MG63 (cell line): ENCODE measurements around the gene ESYT2. TPM values are rescaled to one million over a fixed set of nuclear protein-coding genes. Genes with fewer than 3 reads are reported as not detected.
"Not testable (repeated sequence)": the region's sequence is repeated elsewhere in the genome, so short reads cannot be mapped to it uniquely, and the experiment has no call there.

Source experiments
- DNase-seq: peaks from one replicate; pipeline ENCODE4 v3.0.0-alpha.2; 2020
- H3K27me3 ChIP-seq: fragments of 250-450 bp; sonication (Bioruptor Pico); 2 replicates; pipeline ENCODE4 v1.5.1; 2020; ENCODE audit warnings: mild to moderate bottlenecking, moderate library complexity
- H3K36me3 ChIP-seq: fragments of 250-450 bp; sonication (Bioruptor Pico); 2 replicates; pipeline ENCODE4 v1.5.1; 2020; ENCODE audit warnings: mild to moderate bottlenecking, moderate library complexity
- H3K4me3 ChIP-seq: fragments of 250-450 bp; sonication (Bioruptor Pico); 2 replicates; pipeline ENCODE4 v1.5.1; 2020; ENCODE audit warnings: mild to moderate bottlenecking, moderate library complexity
- H3K9me3 ChIP-seq: fragments of 250-450 bp; sonication (Bioruptor Pico); 2 replicates; pipeline ENCODE4 v1.5.1; 2020; ENCODE audit warnings: mild to moderate bottlenecking, moderate library complexity
- total RNA-seq: library from RNA; depleted of rRNA; stranded (reverse); fragments of >200 nt; shearing (Covaris generic); gene quantifications from 2 replicates; pipeline ENCODE4 v1.2.3, GENCODE V29; 2014; ENCODE audit warnings: low replicate concordance

ESYT2 gene
- total RNA-seq, 1 experiment from 2014 or later: 38.2 TPM

- Histone ChIP-seq H3K27me3 (no peaks in the 10 kb centered on the region), H3K9me3 (no peaks in the 10 kb centered on the region), H3K4me3 (no peak overlapping the region), H3K36me3 (no peaks in the 10 kb centered on the region)
- DNase-seq: no peak
These were observed 31.9 kb upstream of the ESYT2 start for GRCh38 chr7:158861004-158861787.

GRCh38 chr7:158860394-158860793, 31.1 kb upstream of the ESYT2 start:
- no peak for DNase-seq
- Histone ChIP-seq H3K27me3 (no peaks in the 10 kb centered on the region), H3K36me3 (no peaks in the 10 kb centered on the region), H3K4me3 (no peak overlapping the region), H3K9me3 (no peaks in the 10 kb centered on the region)

GRCh38 chr7:158858592-158859503, 29.5 kb upstream of the ESYT2 start:
- Histone ChIP-seq H3K27me3 (no peaks in the 10 kb centered on the region), H3K4me3 (no peak overlapping the region), H3K9me3 (no peaks in the 10 kb centered on the region), H3K36me3 (no peaks in the 10 kb centered on the region)
- no peak for DNase-seq

- Histone ChIP-seq H3K4me3 (peak overlapping the region; percentile 86), H3K9me3 (no peaks in the 10 kb centered on the region), H3K36me3 (no peaks in the 10 kb centered on the region), H3K27me3 (no peaks in the 10 kb centered on the region)
- DNase-seq: peak; percentile 4
These were observed 27.8 kb upstream of the ESYT2 start for GRCh38 chr7:158856883-158857668.

GRCh38 chr7:158854681-158855081, 25.4 kb upstream of the ESYT2 start:
- DNase-seq: no peak
- H3K4me3 ChIP-seq: no peak overlapping the region
- no peaks in the 10 kb centered on the region for H3K27me3 ChIP-seq
- no peaks in the 10 kb centered on the region for H3K9me3 ChIP-seq
- H3K36me3 ChIP-seq: no peaks in the 10 kb centered on the region

- H3K4me3 ChIP-seq: no peak overlapping the region
- H3K36me3 ChIP-seq: no peaks in the 10 kb centered on the region
- H3K27me3 ChIP-seq: no peaks in the 10 kb centered on the region
- peaks cover 4% of the 10 kb centered on the region for H3K9me3 ChIP-seq
- no peak for DNase-seq
These were observed 21.3 kb upstream of the ESYT2 start for GRCh38 chr7:158850545-158851102.

GRCh38 chr7:158849768-158850544, 20.6 kb upstream of the ESYT2 start:
- no peak for DNase-seq
- Histone ChIP-seq H3K9me3 (peaks cover 4% of the 10 kb centered on the region), H3K27me3 (no peaks in the 10 kb centered on the region), H3K4me3 (no peak overlapping the region), H3K36me3 (no peaks in the 10 kb centered on the region)

- Histone ChIP-seq H3K36me3 (no peaks in the 10 kb centered on the region), H3K9me3 (peaks cover 4% of the 10 kb centered on the region), H3K4me3 (no peak overlapping the region), H3K27me3 (no peaks in the 10 kb centered on the region)
- DNase-seq: no peak
These were observed 20.1 kb upstream of the ESYT2 start for GRCh38 chr7:158849442-158849767.

GRCh38 chr7:158847451-158847866, 18.1 kb upstream of the ESYT2 start:
- H3K9me3 ChIP-seq: peaks cover 4% of the 10 kb centered on the region
- no peaks in the 10 kb centered on the region for H3K27me3 ChIP-seq
- H3K4me3 ChIP-seq: peak overlapping the region; percentile 31
- no peaks in the 10 kb centered on the region for H3K36me3 ChIP-seq
- DNase-seq: no peak

- no peaks in the 10 kb centered on the region for H3K36me3 ChIP-seq
- H3K9me3 ChIP-seq: peaks cover 4% of the 10 kb centered on the region
- DNase-seq: no peak
- H3K27me3 ChIP-seq: no peaks in the 10 kb centered on the region
- H3K4me3 ChIP-seq: no peak overlapping the region
These were observed 17.0 kb upstream of the ESYT2 start for GRCh38 chr7:158846304-158846703.

GRCh38 chr7:158843771-158844170, 14.5 kb upstream of the ESYT2 start:
- Histone ChIP-seq H3K9me3 (peaks cover 4% of the 10 kb centered on the region), H3K27me3 (no peaks in the 10 kb centered on the region), H3K36me3 (no peaks in the 10 kb centered on the region), H3K4me3 (no peak overlapping the region)
- no peak for DNase-seq

- DNase-seq: no peak
- H3K27me3 ChIP-seq: no peaks in the 10 kb centered on the region
- no peaks in the 10 kb centered on the region for H3K36me3 ChIP-seq
- H3K9me3 ChIP-seq: peaks cover 4% of the 10 kb centered on the region
- H3K4me3 ChIP-seq: no peak overlapping the region
These were observed 13.2 kb upstream of the ESYT2 start for GRCh38 chr7:158842486-158842885.

- Histone ChIP-seq H3K4me3 (no peak overlapping the region), H3K9me3 (no peaks in the 10 kb centered on the region), H3K27me3 (no peaks in the 10 kb centered on the region), H3K36me3 (no peaks in the 10 kb centered on the region)
- no peak for DNase-seq
These were observed 11.3 kb upstream of the ESYT2 start for GRCh38 chr7:158840604-158841003.

GRCh38 chr7:158839177-158839576, 9.9 kb upstream of the ESYT2 start:
- not testable (repeated sequence) for H3K4me3 ChIP-seq, H3K9me3 ChIP-seq, H3K27me3 ChIP-seq, DNase-seq, H3K36me3 ChIP-seq

- DNase-seq: no peak
- H3K36me3 ChIP-seq: no peaks in the 10 kb centered on the region
- H3K9me3 ChIP-seq: no peaks in the 10 kb centered on the region
- no peaks in the 10 kb centered on the region for H3K27me3 ChIP-seq
- H3K4me3 ChIP-seq: no peak overlapping the region
These were observed 8.7 kb upstream of the ESYT2 start for GRCh38 chr7:158837790-158838637.
